K562 (cell line): ENCODE measurements around the gene CCDC47. TPM values are rescaled to one million over a fixed set of nuclear protein-coding genes. Genes with fewer than 3 reads are reported as not detected.

Experiments
- ATAC-seq: fragments of 200-7000 bp; cut with Tn5 transposase; 3 replicates; pipeline ENCODE4 v1.9.1; 2020; ENCODE audit warnings: moderate library complexity
- BruUV-seq: library from RNA; stranded (reverse); fragments of 400-500 nt; replicated peaks from 2 replicates; lab custom pipeline; 2021; lab: Mats Ljungman, UMichigan
- CTCF ChIA-PET: fragments of 300-600 bp; formaldehyde crosslinking; extraction: SDS; loops from one replicate; lab custom pipeline; 2021; ENCODE audit warnings: low intra/inter-chr PET ratio; lab: Yijun Ruan, JAX
- POLR2A ChIA-PET: fragments of 300-600, 350-650 bp; sonication (Branson Sonifier 250); formaldehyde crosslinking; extraction: SDS; loops from one replicate; lab custom pipeline; 2021; ENCODE audit warnings: antibody characterized with exemption, inconsistent platforms; lab: Yijun Ruan, JAX
- DNase-seq, 4 experiments: peaks; one replicate each; pipeline versions ENCODE4 v3.0.0 to v3.0.0-alpha.2; 2011 to 2018; ENCODE audit warnings: low spot score in 3 of 4, mixed read lengths in 3 of 4; ENCODE audit errors: extremely low read depth in 1 of 4
- FAIRE-seq: peaks from 2 replicates; lab custom pipeline; 2011; peaks lifted over from hg19 to GRCh38; lab: Jason Lieb, UNC
- H2AFZ ChIP-seq: 2 replicates; pipeline ENCODE4 v1.6.0; 2011; ENCODE audit warnings: low read depth, low read length, control low read depth, inconsistent platforms
- H3K27ac ChIP-seq: fragments of 200-600 bp; 3 replicates; pipeline ENCODE4 v1.8.0; 2011; ENCODE audit warnings: low read depth, mild to moderate bottlenecking, control low read depth, inconsistent platforms, low read length, moderate library complexity, mixed read lengths; ENCODE audit errors: extremely low read depth
- H3K27me3 ChIP-seq, 2 experiments: fragments of 300-600 bp in 1 of 2; 2 replicates in 1 of 2; 3 replicates in 1 of 2; pipeline versions ENCODE4 v1.6.0 to v1.8.0; 2011; ENCODE audit warnings: inconsistent platforms in 2 of 2, low read length in 2 of 2, mild to moderate bottlenecking in 1 of 2, mixed read lengths in 1 of 2, moderate library complexity in 1 of 2; ENCODE audit not compliant: control insufficient read depth in 2 of 2, insufficient read depth in 2 of 2
- H3K36me3 ChIP-seq: fragments of 300-600 bp; 3 replicates; pipeline ENCODE4 v1.8.0; 2011; ENCODE audit warnings: mild to moderate bottlenecking, low read length, inconsistent platforms; ENCODE audit not compliant: control insufficient read depth, insufficient read depth
- H3K4me1 ChIP-seq, 2 experiments: fragments of 200-600 bp in 1 of 2; replicated peaks in 1 of 2; 2 replicates in 1 of 2; 3 replicates in 1 of 2; pipeline versions ENCODE4 v1.5.1 to v1.8.0; 2011; ENCODE audit warnings: inconsistent platforms in 2 of 2, low read length in 2 of 2, mild to moderate bottlenecking in 1 of 2, mixed read lengths in 1 of 2, moderate library complexity in 1 of 2; ENCODE audit not compliant: control insufficient read depth in 2 of 2, insufficient read depth in 2 of 2
- H3K4me2 ChIP-seq: 2 replicates; pipeline ENCODE4 v1.6.1; 2011; ENCODE audit warnings: low read length, control low read depth, inconsistent platforms, mixed read lengths; ENCODE audit not compliant: insufficient read depth
- H3K4me3 ChIP-seq: fragments of 200-600 bp; sonication (generic), shearing (Covaris generic); 2 replicates; pipeline ENCODE4 v1.5.1; 2016; ENCODE audit warnings: control low read depth, inconsistent platforms
- H3K79me2 ChIP-seq: fragments of 200-600 bp; 3 replicates; pipeline ENCODE4 v1.8.0; 2011; ENCODE audit warnings: low read length, inconsistent platforms; ENCODE audit not compliant: control insufficient read depth, insufficient read depth
- H3K9ac ChIP-seq, 2 experiments: 2 replicates each; pipeline versions ENCODE4 v1.6.0 to v1.6.1; 2011; ENCODE audit warnings: low read depth in 2 of 2, low read length in 2 of 2, control low read depth in 1 of 2, inconsistent platforms in 1 of 2, mild to moderate bottlenecking in 1 of 2, mixed read lengths in 1 of 2; ENCODE audit not compliant: insufficient read depth in 1 of 2
- H3K9me1 ChIP-seq: one replicate; pipeline ENCODE4 v1.6.0; 2011; ENCODE audit warnings: inconsistent platforms, mild to moderate bottlenecking, low read length, moderate library complexity; ENCODE audit not compliant: control insufficient read depth, insufficient read depth
- H3K9me3 ChIP-seq: replicated peaks from 2 replicates; pipeline ENCODE4 v1.5.1; 2011; ENCODE audit warnings: low read depth, low read length, inconsistent platforms; ENCODE audit not compliant: control insufficient read depth, insufficient read depth
- H4K20me1 ChIP-seq: replicated peaks from 2 replicates; pipeline ENCODE4 v1.6.1; 2011; ENCODE audit warnings: low read length, inconsistent platforms, mixed read lengths; ENCODE audit not compliant: control insufficient read depth, insufficient read depth
- ARID1B ChIP-seq: fragments of 450-650 bp; IDR thresholded peaks from 2 replicates; pipeline ENCODE4 v1.6.1; 2016; ENCODE audit warnings: antibody characterized with exemption, mild to moderate bottlenecking, inconsistent platforms
- BCOR ChIP-seq: fragments of 450-650 bp; IDR thresholded peaks from 2 replicates; pipeline ENCODE4 v1.6.1; 2016
- C11orf30 ChIP-seq: fragments of 450-650 bp; IDR thresholded peaks from 2 replicates; pipeline ENCODE4 v1.6.1; 2016; ENCODE audit warnings: low read depth, mild to moderate bottlenecking
- CAMTA2 ChIP-seq: fragments of 250-450 bp; sonication (Bioruptor Pico); conservative IDR thresholded peaks from 2 replicates; pipeline ENCODE4 v1.5.1; 2022
- CEBPZ ChIP-seq: fragments of 150-350 bp; IDR thresholded peaks from 2 replicates; pipeline ENCODE4 v1.6.1; 2014; ENCODE audit warnings: low read depth, mild to moderate bottlenecking, low read length, borderline replicate concordance
- FUS ChIP-seq: fragments of 200-400 bp; formaldehyde crosslinking; optimal IDR thresholded peaks from 2 replicates; pipeline ENCODE3; 2017; ENCODE audit warnings: low read depth, low read length
- GATAD2B ChIP-seq: fragments of 450-650 bp; IDR thresholded peaks from 2 replicates; pipeline ENCODE4 v1.6.1; 2017; ENCODE audit warnings: mild to moderate bottlenecking, borderline replicate concordance
- HES1 ChIP-seq: fragments of 450-650 bp; IDR thresholded peaks from 2 replicates; pipeline ENCODE4 v1.6.1; 2016; ENCODE audit warnings: low read depth, mild to moderate bottlenecking, moderate library complexity
- HMG20A ChIP-seq: fragments of 450-650 bp; formaldehyde crosslinking; conservative IDR thresholded peaks from 2 replicates; pipeline ENCODE4 v1.4.0; 2020; ENCODE audit warnings: mild to moderate bottlenecking, mixed read lengths
- IRF2 ChIP-seq: sonication (generic); formaldehyde crosslinking; IDR thresholded peaks from 2 replicates; pipeline ENCODE4 v1.8.1; 2022; ENCODE audit warnings: mild to moderate bottlenecking, missing genetic modification reagents
- KDM4B ChIP-seq, 2 experiments: fragments of 450-650 bp in 1 of 2; sonication (generic) in 1 of 2; IDR thresholded peaks; 2 replicates each; pipeline ENCODE4 v1.6.1; 2016 to 2017; ENCODE audit warnings: borderline replicate concordance in 2 of 2, antibody characterized with exemption in 1 of 2, low read depth in 1 of 2, mild to moderate bottlenecking in 1 of 2
- MTA1 ChIP-seq: fragments of 450-650 bp; IDR thresholded peaks from 2 replicates; pipeline ENCODE4 v1.6.1; 2017; ENCODE audit warnings: borderline replicate concordance
- POLR2AphosphoS2 ChIP-seq: IDR thresholded peaks from 2 replicates; pipeline ENCODE4 v1.6.1; 2012; ENCODE audit warnings: low read length, improper control_type of control experiment
- ZBTB34 ChIP-seq: fragments of 250-450 bp; sonication (Bioruptor Pico); IDR thresholded peaks from 2 replicates; pipeline ENCODE4 v1.8.0; 2021; ENCODE audit warnings: mild to moderate bottlenecking, moderate library complexity
- ZFP91 ChIP-seq: sonication (generic); formaldehyde crosslinking; IDR thresholded peaks from 2 replicates; pipeline ENCODE4 v1.8.0; 2022; ENCODE audit warnings: mild to moderate bottlenecking, missing genetic modification reagents
- ZKSCAN3 ChIP-seq: fragments of 250-450 bp; sonication (Bioruptor Pico); IDR thresholded peaks from 2 replicates; pipeline ENCODE4 v1.4.0; 2020
- ZNF699 ChIP-seq: fragments of 250-450 bp; sonication (Bioruptor Pico); IDR thresholded peaks from 2 replicates; pipeline ENCODE4 v1.8.0; 2021; ENCODE audit warnings: mild to moderate bottlenecking, moderate library complexity; ENCODE audit not compliant: insufficient replicate concordance
- WGBS: fragments of 100-300 bp; shearing (Covaris generic); methylation state at CpG from one replicate; pipeline ENCODE4 v1.1.6; 2016; ENCODE audit warnings: low coverage, mixed read lengths; ENCODE audit not compliant: insufficient coverage; ENCODE audit errors: missing lambda C conversion rate; 5-methylcytosine and 5-hydroxymethylcytosine counted together
- in situ Hi-C: fragments of 300-500 bp; cut with MboI; formaldehyde crosslinking; loops from 4 replicates; pipeline ENCODE4 v1.15.0; 2018; ENCODE audit warnings: inconsistent platforms, mixed read lengths
- intact Hi-C: fragments of 100-400 bp; cut with micrococcal nuclease; formaldehyde crosslinking; loops from 2 replicates; pipeline ENCODE4 v1.14.2; 2022
- polyA plus RNA-seq, 8 experiments: library from polyadenylated mRNA; depleted of rRNA in 4 of 8; stranded (reverse) in 5 of 8; unstranded in 3 of 8; fragments of >200 nt; fragmentation: Nextera tagmentation in 2 of 8; fragmentation: Illumina TruSeq in 1 of 8; extraction: Ambion mirVana in 2 of 8; extraction: Trizol in 1 of 8; gene quantifications; 2 replicates each; pipeline versions ENCODE4 v1.2.1 to v1.2.3, GENCODE V29; 2011 to 2014; ENCODE audit warnings: inconsistent platforms in 1 of 8, missing spikeins in 1 of 8
- total RNA-seq, 7 experiments: library from RNA; depleted of rRNA in 6 of 7; stranded (reverse); fragments of >200 nt in 6 of 7; fragmentation: Illumina TruSeq in 2 of 7; extraction: Trizol in 2 of 7; gene quantifications; 2 replicates each; pipeline versions ENCODE4 v1.2.1 to v1.2.3, GENCODE V29; 2011 to 2021; ENCODE audit warnings: low replicate concordance in 1 of 7

Gene CCDC47
- total and polyA plus RNA-seq, 9 of the 15 experiments (the other 6 are each of a cell fraction or from before 2014, with no cell fraction given), result 15.5 to 162 (median 122) TPM

GRCh38 chr17:63758428-63758827, 15.0 kb downstream of the CCDC47 start:
- POLR2A ChIA-PET, result interaction anchor here (0.6 to 1.6 kb wide), 2 partner anchors 8 to 10 kb away, joined by 3 to 6 read pairs; no protein-coding TSS in a partner anchor
- intact Hi-C loops (no loop called here), in situ Hi-C loops (no loop called here)
- Histone ChIP-seq H2AFZ (no peak overlapping the region), H3K9me1 (no peaks in the 10 kb centered on the region), H3K27me3 (no peaks in the 10 kb centered on the region), H3K27ac (no peak overlapping the region), H3K9me3 (no peaks in the 10 kb centered on the region), H3K4me3 (no peak overlapping the region), H3K9ac (no peak overlapping the region), H3K79me2 (peaks cover 7% of the 10 kb centered on the region; the same call in 1 of the 3 replicates), H3K36me3 (peaks cover 92% of the 10 kb centered on the region), H4K20me1 (0 out of 2 replicates have a peak, but pooled peaks cover 3% of the 10 kb centered on the region), H3K4me2 (no peak overlapping the region), H3K4me1 (no peaks in the 10 kb centered on the region)
- DNase-seq (no peak), FAIRE-seq (no peak), ATAC-seq (no peak)
- CTCF ChIA-PET, result no interaction called here
- 67% methylated on average over 2 of the region's 2 CpGs for WGBS
- TSS peak; percentile 12 for BruUV-seq
- TF ChIP-seq FUS (no peak), CEBPZ (no peak), ZBTB34 (no peak), BCOR (no peak), C11orf30 (no peak), MTA1 (no peak), CAMTA2 (CRISPR knock-in tag) (no peak), IRF2 (no peak), HES1 (no peak), ARID1B (no peak), GATAD2B (no peak), ZFP91 (CRISPR knock-in tag) (no peak), ZKSCAN3 (CRISPR knock-in tag) (no peak), KDM4B (IDR thresholded peaks at IDR 0.05; ENCODE audit: borderline replicate concordance in 2 of 2, low read depth in 1 of 2) (no peak), ZNF699 (CRISPR knock-in tag) (no peak), POLR2AphosphoS2 (no peak), HMG20A (CRISPR knock-in tag) (no peak)
